DMS53 treated with DMSO at 0.1 percent for 48 hours (cell line): ENCODE measurements around the gene EIF4B.
"Not testable (repeated sequence)": the region's sequence is repeated elsewhere in the genome, so short reads cannot be mapped to it uniquely, and the experiment has no call there.

ENCODE experiments used
- DNase-seq: peaks from one replicate; lab custom pipeline; 2025; ENCODE audit not compliant: unreplicated experiment; lab: John Stamatoyannopoulos, UW

Gene EIF4B

DNA sequence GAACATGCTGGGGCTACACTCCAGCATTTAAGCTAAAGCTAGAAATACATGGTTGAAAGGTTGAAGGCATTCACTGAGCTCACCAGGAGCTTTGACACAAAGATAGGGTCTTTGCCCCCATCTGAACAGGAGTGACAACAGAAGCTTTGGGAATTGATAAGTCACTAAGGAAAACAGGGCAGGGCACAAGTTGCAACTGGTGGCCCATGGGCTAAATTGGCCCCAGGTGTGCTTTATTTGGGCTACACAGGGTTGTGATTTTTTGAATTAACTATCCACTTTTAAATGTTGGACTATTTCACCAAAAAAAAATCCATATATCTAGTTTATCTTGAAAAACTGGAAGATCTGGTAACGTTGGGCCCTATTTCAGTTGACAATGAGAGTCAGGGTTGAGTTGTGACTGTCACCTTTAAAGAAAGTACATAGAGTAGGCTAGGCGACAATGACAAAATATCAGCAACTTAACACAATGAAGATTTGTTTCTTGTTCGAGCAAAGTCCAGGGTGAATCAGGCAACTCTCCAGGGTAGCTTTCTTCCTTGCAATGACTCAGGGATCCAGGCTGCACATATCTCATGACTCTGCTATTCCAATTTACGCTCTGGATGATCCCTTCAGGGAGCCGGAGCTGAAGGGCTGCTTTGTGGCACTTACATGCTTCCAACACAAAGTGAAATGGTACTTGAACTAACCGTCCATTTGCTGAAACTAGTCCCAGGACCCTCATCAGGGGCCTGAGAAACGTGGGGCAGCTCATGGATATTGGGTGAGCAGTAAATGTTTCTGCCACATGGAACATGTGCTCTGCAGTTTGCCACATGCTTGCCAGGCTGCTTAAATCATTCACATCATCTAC lies 13.3 kb upstream of the EIF4B start:
- DNase-seq, result no peak

DNA sequence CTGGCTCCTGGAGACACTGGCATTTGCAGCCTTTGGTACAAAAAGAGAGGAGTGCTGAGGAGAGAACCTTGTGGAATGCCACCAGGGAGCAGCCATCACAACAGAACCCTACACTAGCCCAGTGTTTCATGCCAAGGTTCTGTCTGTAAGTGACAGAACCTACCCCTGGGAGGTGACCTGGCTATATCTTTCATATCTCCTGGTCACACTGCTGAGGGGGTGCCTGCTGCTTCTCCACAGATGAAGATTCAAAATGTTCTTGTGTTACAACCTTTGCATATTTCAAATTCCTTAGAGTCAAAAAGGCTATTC lies 12.7 kb upstream of the EIF4B start:
- no peak for DNase-seq

GRCh38 chr12:53004178-53004577 lies 2.1 kb upstream of the EIF4B start:
- no peak for DNase-seq

DNA sequence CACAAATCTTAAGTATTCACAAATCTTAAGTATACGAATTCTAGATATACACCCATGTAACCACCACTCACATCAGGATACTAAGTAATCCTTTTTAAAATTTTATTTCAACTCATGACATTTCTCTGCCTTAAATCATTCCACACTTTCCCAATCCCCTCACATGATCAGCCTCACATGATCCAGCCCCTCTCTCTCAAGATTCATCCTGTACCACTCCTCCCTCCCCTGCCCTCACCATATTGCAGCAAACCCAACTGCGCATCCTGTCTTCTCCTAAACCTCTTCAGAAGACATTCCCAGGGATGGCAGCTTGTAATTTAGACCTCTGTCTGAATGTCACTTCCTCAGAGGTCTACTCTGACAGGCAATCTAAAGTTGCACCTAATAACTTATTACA lies 1.7 kb upstream of the EIF4B start:
- no peak for DNase-seq

DNA sequence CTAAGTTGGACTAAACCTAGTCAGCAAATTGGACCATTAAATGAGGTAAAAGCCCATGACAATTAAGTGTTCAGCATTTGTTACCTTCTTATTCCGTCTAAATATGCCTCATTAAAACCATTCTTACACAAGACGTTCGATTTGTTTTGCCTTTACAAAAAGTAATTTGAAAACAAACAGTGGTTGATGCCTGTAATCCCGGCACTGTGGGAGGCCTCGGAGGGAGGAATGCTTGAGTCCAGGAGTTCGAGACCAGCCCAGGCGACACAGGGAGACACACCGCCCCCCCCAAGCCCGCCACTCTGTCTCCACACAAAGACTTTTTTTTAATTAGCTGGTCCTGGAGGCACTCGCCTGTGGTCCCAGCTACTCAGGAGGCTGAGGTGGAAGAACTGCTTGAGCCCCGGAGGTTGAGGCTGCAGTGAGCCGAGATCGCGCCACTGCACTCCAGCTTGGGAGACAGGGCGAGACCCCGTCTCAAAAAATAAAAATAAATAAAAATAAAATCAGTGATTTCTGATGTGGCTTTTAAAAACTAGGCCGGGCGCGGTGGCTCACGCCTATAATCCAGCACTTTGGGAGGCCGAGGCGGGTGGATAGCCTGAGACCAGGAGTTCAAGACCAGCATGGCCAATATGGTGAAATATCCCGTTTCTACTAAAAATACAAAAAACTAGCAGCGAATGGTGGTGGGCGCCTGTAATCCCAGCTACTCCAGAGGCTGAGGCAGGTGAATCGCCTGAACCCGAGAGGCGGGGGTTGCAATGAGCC lies 856 bp upstream of the EIF4B start:
- DNase-seq, result no peak

GRCh38 chr12:53006810-53007309 lies 604 bp downstream of the EIF4B start:
- peak; percentile 62 for DNase-seq

DNA sequence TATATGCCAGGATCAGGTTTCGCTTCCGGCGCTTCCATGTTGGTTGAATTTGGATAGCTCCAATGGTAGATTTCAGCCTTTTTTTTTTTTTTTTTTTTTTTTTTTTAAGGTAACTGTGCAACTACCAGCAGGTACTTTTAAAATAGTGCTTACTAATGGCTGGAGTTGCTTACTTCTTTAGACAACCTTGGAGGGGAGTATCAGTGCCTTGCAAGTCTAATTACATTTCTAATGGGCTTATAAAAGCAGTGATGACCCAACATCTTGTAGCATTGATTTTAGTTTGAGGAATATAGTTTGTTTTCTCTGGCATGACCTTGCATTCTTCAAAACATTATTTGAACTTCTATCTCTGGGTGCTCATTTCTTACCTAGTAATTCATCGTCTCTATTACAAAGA lies 1.1 kb downstream of the EIF4B start:
- no peak for DNase-seq

GRCh38 chr12:53008760-53009159 lies 2.5 kb downstream of the EIF4B start:
- not testable (repeated sequence) for DNase-seq

DNA sequence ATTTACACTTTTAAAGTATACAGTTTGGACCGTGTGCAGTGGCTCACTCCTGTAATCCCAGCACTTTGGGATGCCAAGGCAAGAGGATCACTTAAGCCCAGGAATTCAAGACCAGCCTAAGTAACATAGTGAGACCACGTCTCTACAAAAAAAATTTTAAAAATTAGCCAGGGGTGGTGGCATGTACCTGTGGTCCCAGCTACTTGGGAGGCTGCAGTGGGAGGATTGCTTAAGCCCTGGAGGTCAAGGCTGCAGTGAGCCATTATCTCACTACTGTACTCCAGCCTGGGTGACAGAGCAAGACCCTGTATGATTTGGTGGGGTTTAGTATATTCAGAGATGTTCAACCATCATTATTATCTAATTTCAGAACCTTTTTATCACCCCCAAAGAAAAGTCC lies 4.7 kb downstream of the EIF4B start:
- no peak for DNase-seq

GRCh38 chr12:53011889-53012288 lies 5.6 kb downstream of the EIF4B start:
- no peak for DNase-seq

- no peak for DNase-seq
Observed at GRCh38 chr12:53012928-53013327, 6.7 kb downstream of the EIF4B start.

DNA sequence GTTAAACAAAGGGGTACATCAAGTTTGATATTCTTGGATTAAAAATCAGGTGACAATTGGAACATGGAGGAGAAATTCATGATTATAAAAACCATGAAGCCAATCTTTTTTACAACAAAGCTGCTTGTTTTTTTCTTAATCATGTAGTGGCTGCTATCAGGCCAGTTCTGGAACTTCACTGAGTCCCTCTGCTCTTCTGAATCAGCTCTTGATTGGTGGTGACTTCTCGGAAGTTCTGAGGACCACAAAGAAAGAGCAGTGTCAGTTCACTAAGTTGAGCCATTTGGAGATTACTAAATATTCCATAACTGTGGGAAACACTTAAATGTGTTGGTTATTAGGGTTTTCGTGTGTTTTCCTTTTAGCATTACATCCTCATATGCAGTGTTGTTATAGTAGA lies 8.5 kb downstream of the EIF4B start:
- no peak for DNase-seq

- DNase-seq, result no peak
Observed at GRCh38 chr12:53025250-53025649, 19.0 kb downstream of the EIF4B start.

GRCh38 chr12:53027014-53027413 lies 20.8 kb downstream of the EIF4B start:
- not testable (repeated sequence) for DNase-seq

- DNase-seq, result no peak
Observed at GRCh38 chr12:53031616-53032015, 25.4 kb downstream of the EIF4B start.

GRCh38 chr12:53033832-53034231 lies 27.6 kb downstream of the EIF4B start:
- not testable (repeated sequence) for DNase-seq

- no peak for DNase-seq
Observed at GRCh38 chr12:53034459-53034858, 28.2 kb downstream of the EIF4B start.

- no peak for DNase-seq
Observed at GRCh38 chr12:53036802-53037201, 30.5 kb downstream of the EIF4B start.

- DNase-seq, result no peak
Observed at GRCh38 chr12:53039851-53040250, 33.6 kb downstream of the EIF4B start.

GRCh38 chr12:53042607-53043454 lies 36.6 kb downstream of the EIF4B start:
- DNase-seq, result no peak

DNA sequence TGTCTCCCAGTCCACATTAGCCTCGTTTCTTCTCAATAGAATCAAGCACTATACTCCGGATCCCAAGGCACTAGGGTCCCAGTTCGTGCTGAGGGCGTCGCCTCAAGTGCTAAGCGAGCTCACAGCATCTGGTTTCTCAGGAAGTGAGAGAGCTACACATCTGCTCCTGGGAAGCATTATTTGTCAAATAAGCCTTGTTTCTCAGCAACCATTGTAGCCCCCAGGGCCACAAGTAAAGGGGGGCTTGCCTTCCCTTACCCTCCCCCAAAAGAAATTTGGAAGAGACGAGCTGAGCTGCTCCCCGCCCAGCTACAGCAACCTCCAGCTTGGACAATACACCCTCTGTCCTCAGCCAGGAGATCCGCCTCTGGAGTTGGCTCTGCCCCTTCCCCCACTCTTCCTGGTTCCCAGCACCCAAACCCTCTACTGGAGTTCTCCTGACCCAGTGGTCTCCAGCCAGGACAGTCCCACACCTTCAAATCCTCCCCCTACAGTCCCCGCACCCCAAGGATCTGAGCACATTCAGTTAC lies 37.9 kb downstream of the EIF4B start:
- no peak for DNase-seq
